ENCODE results near the gene PCP4.
"Not testable (repeated sequence)": the region's sequence is repeated elsewhere in the genome, so short reads cannot be mapped to it uniquely, and the experiment has no call there.

Gene PCP4

DNA sequence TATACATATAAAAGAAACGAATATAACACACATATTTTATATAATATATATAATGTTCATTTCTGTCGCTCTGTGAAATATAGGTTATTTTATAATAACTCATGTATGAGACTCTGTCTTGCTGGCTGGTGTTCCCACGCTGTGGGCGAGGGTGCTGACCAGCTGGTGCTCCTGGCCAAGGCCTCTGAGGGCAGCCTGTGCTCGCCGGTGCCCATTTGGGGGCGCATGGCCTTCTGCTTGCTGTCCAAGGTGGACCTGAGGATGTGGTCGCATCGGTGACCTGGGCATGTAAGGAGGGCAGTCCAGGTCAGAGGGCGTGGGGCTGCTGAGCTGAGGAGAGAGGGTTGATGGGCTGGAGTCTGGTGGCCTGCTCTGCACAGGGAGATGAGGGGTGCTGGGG, 1.1 kb upstream of the PCP4 start:
- DNase-seq (ENCODE audit: low read depth in 2 of 2), result no peak

DNA sequence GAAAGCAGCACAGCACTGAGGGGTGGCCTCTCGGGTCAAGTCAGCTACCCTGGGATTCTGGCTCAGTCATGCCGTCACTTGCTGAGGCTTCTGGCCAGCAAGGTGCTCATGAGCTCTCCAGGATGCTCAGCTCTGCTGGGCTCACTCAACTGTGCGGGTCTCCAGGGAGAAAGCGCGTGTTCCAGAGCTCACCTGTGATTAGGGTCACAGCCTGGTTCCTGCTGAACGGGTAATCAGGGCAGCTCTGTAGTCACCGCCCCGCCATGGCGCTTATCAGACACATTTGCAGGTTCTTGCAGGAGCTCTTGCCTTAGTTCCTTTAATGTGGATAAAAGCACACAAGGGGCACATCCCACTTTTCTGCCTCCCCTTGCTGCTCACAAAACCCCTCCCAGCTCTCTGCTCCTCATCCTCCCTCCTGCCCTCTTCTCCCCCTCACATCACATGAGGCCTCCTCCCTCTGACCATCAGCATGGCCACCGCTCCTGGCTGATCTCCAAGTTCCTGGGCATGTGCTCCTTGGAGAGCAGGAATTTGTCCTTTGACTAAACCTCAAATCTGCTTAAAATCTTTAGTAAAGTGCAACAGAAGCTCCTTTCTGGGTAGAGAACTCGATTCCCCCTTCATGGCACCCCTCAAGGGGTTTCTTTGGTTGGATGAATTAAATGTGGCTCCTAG, 2.0 kb downstream of the PCP4 start:
- no peak for DNase-seq (ENCODE audit: low read depth in 2 of 2)

DNA sequence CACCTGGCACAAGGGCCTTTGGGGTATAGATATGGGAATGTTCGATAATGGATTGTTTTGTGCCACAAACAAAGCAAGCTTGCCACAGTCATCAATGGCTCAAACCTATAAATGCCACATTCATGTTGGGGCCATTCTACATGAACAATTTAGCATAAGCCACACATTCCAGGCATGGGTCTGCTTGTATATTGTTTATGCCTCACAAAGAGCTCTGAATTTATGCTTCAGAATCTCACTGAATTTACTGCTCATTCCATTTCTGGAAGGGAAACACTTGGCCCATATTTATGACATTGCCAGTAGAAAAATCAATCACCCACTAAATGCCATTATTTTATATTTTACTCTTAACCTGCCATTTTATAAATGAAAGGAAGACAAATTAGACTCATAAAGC, 6.4 kb downstream of the PCP4 start:
- DNase-seq (ENCODE audit: low read depth in 2 of 2), result no peak

GRCh38 chr21:39874206-39874605, 7.0 kb downstream of the PCP4 start:
- no peak for DNase-seq (ENCODE audit: low read depth in 2 of 2)

- DNase-seq (ENCODE audit: low read depth in 2 of 2), result no peak
Measured at GRCh38 chr21:39874759-39875158, 7.5 kb downstream of the PCP4 start.

- DNase-seq (ENCODE audit: low read depth in 2 of 2), result no peak
Measured at GRCh38 chr21:39881661-39882060, 14.4 kb downstream of the PCP4 start.

DNA sequence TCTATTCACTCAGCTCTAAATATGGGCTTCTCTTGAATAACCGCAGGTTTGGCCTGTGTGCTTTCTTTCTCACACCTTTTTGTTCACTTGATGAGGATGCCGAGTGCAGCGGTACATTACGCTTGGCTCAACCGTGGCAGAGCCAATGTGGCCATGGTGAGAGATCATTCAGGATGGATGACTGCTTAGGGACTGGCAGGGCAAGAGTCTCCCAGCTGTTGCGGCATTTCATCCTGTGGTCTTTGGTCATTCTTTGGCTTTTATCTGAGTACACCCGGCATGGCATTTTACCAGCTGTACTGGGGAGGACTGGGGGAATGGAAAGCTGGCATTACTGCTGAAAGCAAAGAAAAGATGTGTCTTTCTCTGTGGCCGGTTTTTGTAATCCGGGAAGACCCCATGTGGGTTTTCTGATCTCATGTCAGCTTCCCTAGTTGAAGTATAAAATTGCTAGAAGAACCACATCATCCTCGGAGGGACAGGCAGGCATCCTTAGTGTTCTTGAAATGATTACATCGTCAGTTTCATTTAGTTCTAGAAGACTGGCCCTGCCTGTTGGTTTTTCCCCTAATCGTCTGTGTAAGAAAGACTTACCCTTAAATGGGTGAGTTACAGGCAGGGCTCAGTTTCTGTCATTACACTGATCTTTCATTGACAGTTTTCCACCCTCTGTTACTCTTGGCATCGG, 15.1 kb downstream of the PCP4 start:
- DNase-seq (ENCODE audit: low read depth in 2 of 2), result no peak

- no peak for DNase-seq (ENCODE audit: low read depth in 2 of 2)
Measured at GRCh38 chr21:39882839-39883195, 15.6 kb downstream of the PCP4 start.

GRCh38 chr21:39885119-39885848, 18.0 kb downstream of the PCP4 start:
- no peak for DNase-seq (ENCODE audit: low read depth in 2 of 2)

DNA sequence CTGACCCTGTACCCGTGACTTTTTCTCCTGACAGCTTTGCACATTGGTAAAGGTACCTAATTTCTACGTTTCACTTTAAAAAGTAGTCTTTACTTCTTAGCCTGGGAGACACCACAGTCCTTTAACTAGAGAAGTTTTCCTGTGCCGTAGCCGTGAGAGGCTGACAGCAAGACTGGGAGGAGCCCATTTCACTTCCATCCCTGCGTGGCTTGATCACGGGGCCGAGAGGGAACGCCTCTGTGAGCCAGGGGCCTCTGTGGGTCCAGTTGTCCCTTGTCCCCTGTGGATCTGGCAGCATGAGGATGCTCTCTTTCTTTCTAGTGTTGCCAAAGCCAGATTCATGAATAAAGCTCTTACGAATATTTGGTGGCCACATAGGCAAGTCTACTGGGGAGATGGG, 21.6 kb downstream of the PCP4 start:
- DNase-seq (ENCODE audit: low read depth in 2 of 2), result no peak

DNA sequence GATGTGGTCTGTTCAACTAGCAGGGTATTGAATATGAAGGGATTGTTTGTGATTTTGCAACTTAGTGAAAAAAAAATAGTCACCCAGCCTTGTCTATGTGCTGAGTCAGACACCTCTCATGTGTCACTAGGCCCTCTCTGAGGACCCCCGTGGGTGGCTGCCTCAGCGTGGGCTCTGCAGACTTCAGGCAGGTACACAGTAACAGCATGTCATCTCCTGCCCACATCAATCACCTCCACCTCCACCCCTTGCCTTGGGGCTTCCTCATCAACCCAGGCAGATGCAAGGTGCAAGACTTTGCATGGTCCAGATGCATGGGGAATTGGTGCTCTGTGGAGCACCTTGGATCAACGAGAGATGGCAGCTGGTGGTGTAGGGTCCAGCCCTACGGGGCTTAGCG, 23.9 kb downstream of the PCP4 start:
- DNase-seq (ENCODE audit: low read depth in 2 of 2), result no peak

GRCh38 chr21:39891863-39892262, 24.6 kb downstream of the PCP4 start:
- DNase-seq (ENCODE audit: low read depth in 2 of 2), result not testable (repeated sequence)

DNA sequence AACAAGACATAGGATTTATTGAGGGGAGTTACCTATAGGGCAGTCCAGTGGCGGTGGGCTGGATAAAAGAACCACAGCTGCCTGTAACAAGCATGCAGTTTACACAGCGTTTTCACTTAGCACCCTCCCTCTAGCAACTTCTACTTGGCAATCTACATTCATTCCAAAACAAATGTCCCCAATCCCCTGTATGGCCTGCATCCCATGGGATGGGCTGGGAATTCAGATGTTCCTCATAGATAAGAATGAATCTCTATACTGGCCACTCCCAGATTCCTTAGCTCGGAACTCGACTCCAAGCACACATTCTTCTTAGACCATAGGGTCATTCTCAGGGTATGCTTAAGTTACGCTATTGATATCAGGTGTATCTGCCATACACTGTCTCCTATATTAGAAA, 33.3 kb downstream of the PCP4 start:
- no peak for DNase-seq (ENCODE audit: low read depth in 2 of 2)

- no peak for DNase-seq (ENCODE audit: low read depth in 2 of 2)
Measured at GRCh38 chr21:39900911-39901310, 33.7 kb downstream of the PCP4 start.

DNA sequence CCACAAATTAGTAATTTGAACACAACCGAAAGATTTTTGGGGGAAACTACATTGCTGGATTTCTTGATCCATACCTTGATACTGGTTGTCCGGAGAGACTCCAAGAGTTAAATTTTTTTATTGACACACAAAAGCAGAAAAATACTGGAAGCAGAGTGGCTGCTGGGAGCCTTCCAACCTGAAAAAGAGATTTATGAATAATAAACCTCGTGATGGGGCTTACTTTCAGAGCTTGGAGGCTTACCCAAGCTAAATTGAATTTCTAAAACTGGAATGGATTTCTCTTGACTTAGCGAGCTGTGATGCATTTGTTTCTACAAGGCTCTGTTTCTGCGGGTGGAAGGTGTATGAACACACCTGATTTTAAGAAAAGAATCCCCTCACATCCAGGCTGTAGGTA, 35.7 kb downstream of the PCP4 start:
- DNase-seq (ENCODE audit: low read depth in 2 of 2), result no peak

DNA sequence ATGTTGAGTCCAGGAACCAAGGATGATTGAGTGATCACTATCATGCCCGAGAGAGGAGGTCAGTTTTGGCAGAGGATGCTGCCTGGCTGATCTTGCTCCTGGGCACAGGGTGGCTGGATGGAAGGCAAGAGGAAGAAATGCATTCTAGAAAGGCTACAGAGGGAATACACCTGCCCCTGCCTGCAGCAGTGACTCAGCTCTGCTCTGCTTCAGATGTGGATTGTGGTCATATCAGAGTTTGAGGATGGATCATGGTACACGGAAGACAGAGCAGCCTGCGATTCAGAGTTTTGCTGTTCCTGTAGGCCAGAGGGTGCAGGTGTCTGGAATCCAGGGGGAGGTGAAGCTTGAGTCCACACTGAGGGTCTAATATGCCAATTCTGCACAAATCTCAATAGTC, 37.2 kb downstream of the PCP4 start:
- no peak for DNase-seq (ENCODE audit: low read depth in 2 of 2)

GRCh38 chr21:39908265-39908923, 41.2 kb downstream of the PCP4 start:
- no peak for DNase-seq (ENCODE audit: low read depth in 2 of 2)

GRCh38 chr21:39911286-39912199, 44.3 kb downstream of the PCP4 start:
- no peak for DNase-seq (ENCODE audit: low read depth in 2 of 2)

GRCh38 chr21:39913706-39914305, 46.6 kb downstream of the PCP4 start:
- no peak for DNase-seq (ENCODE audit: low read depth in 2 of 2)

- peak in 1 of 2 experiments; percentile 5 for DNase-seq (ENCODE audit: low read depth in 2 of 2)
Measured at GRCh38 chr21:39915881-39916280, 48.6 kb downstream of the PCP4 start.

GRCh38 chr21:39918558-39918957, 51.3 kb downstream of the PCP4 start:
- DNase-seq (ENCODE audit: low read depth in 2 of 2), result no peak
